ENCODE data around the gene TFF1.
"Not testable (repeated sequence)": the region's sequence is repeated elsewhere in the genome, so short reads cannot be mapped to it uniquely, and the experiment has no call there.

The TFF1 gene

GRCh38 chr21:42366292-42367010 is at the start of gene TFF1:
TFF1 (minus strand) TSS chr21:42366535; CDS start chr21:42366495, 40 bp downstream.
- Mint-ChIP-seq H3K27me3 (ENCODE audit: low read depth) (peaks cover 21% of the 10 kb centered on the region), H3K27ac (no peak within 1 kb of the TSS)

GRCh38 chr21:42414928-42415769 is 48.8 kb upstream of the TFF1 start:
- Mint-ChIP-seq H3K4me1 (ENCODE audit: low read depth) (peaks cover 52% of the 10 kb centered on the region), H3K36me3 (ENCODE audit: low read depth) (peaks cover 58% of the 10 kb centered on the region), H3K27ac (peak overlapping the region; percentile 98), H3K27me3 (ENCODE audit: low read depth) (no peaks in the 10 kb centered on the region), H3K4me3 (peak overlapping the region; percentile 74), H3K9me3 (peaks cover 16% of the 10 kb centered on the region)

More at GRCh38 chr21:42366292-42367010, at the start of gene TFF1:
- no peaks in the 10 kb centered on the region for H3K9me3 Mint-ChIP-seq
- no peak within 1 kb of the TSS for H3K4me3 Mint-ChIP-seq
- no peaks in the 10 kb centered on the region for H3K36me3 Mint-ChIP-seq (ENCODE audit: low read depth)
- peaks cover 4% of the 10 kb centered on the region for H3K4me1 Mint-ChIP-seq (ENCODE audit: low read depth)

GRCh38 chr21:42414553-42414927 is 48.2 kb upstream of the TFF1 start:
- peaks cover 12% of the 10 kb centered on the region for H3K9me3 Mint-ChIP-seq
- H3K4me3 Mint-ChIP-seq, result peak overlapping the region; percentile 74
- H3K27ac Mint-ChIP-seq, result peak overlapping the region; percentile 98
- H3K27me3 Mint-ChIP-seq (ENCODE audit: low read depth), result no peaks in the 10 kb centered on the region
- H3K4me1 Mint-ChIP-seq (ENCODE audit: low read depth), result peaks cover 52% of the 10 kb centered on the region
- H3K36me3 Mint-ChIP-seq (ENCODE audit: low read depth), result peaks cover 60% of the 10 kb centered on the region

GRCh38 chr21:42414066-42414465 is 47.7 kb upstream of the TFF1 start:
- Mint-ChIP-seq H3K27ac (peak overlapping the region; percentile 98), H3K9me3 (peaks cover 7% of the 10 kb centered on the region), H3K27me3 (ENCODE audit: low read depth) (no peaks in the 10 kb centered on the region), H3K36me3 (ENCODE audit: low read depth) (peaks cover 60% of the 10 kb centered on the region), H3K4me1 (ENCODE audit: low read depth) (peaks cover 52% of the 10 kb centered on the region), H3K4me3 (peak overlapping the region; percentile 28)

GRCh38 chr21:42413500-42413899 is 47.2 kb upstream of the TFF1 start:
- Mint-ChIP-seq H3K9me3 (peaks cover 4% of the 10 kb centered on the region), H3K27me3 (ENCODE audit: low read depth) (no peaks in the 10 kb centered on the region), H3K27ac (peak overlapping the region; percentile 71), H3K36me3 (ENCODE audit: low read depth) (peaks cover 55% of the 10 kb centered on the region), H3K4me1 (ENCODE audit: low read depth) (peaks cover 47% of the 10 kb centered on the region), H3K4me3 (peak overlapping the region; percentile 25)

GRCh38 chr21:42413093-42413492 is 46.8 kb upstream of the TFF1 start:
- peaks cover 54% of the 10 kb centered on the region for H3K36me3 Mint-ChIP-seq (ENCODE audit: low read depth)
- H3K4me1 Mint-ChIP-seq (ENCODE audit: low read depth), result peaks cover 47% of the 10 kb centered on the region

GRCh38 chr21:42412636-42412933 is 46.2 kb upstream of the TFF1 start:
- Mint-ChIP-seq H3K27me3 (ENCODE audit: low read depth) (no peaks in the 10 kb centered on the region), H3K36me3 (ENCODE audit: low read depth) (peaks cover 55% of the 10 kb centered on the region), H3K4me3 (no peak overlapping the region), H3K9me3 (peaks cover 3% of the 10 kb centered on the region), H3K4me1 (ENCODE audit: low read depth) (peaks cover 51% of the 10 kb centered on the region), H3K27ac (peak overlapping the region; percentile 24)

More at GRCh38 chr21:42413093-42413492, 46.8 kb upstream of the TFF1 start:
- H3K4me3 Mint-ChIP-seq, result peak overlapping the region; percentile 25
- H3K27me3 Mint-ChIP-seq (ENCODE audit: low read depth), result no peaks in the 10 kb centered on the region
- peaks cover 4% of the 10 kb centered on the region for H3K9me3 Mint-ChIP-seq
- peak overlapping the region; percentile 71 for H3K27ac Mint-ChIP-seq

GRCh38 chr21:42411891-42412635 is 45.7 kb upstream of the TFF1 start:
- no peak overlapping the region for H3K4me3 Mint-ChIP-seq
- H3K27me3 Mint-ChIP-seq (ENCODE audit: low read depth), result no peaks in the 10 kb centered on the region
- H3K9me3 Mint-ChIP-seq, result no peaks in the 10 kb centered on the region
- peak overlapping the region; percentile 24 for H3K27ac Mint-ChIP-seq
- peaks cover 55% of the 10 kb centered on the region for H3K36me3 Mint-ChIP-seq (ENCODE audit: low read depth)
- peaks cover 53% of the 10 kb centered on the region for H3K4me1 Mint-ChIP-seq (ENCODE audit: low read depth)

GRCh38 chr21:42411197-42411869 is 45.0 kb upstream of the TFF1 start:
- peaks cover 58% of the 10 kb centered on the region for H3K4me1 Mint-ChIP-seq (ENCODE audit: low read depth)
- H3K27me3 Mint-ChIP-seq (ENCODE audit: low read depth), result no peaks in the 10 kb centered on the region

GRCh38 chr21:42409366-42409765 is 43.0 kb upstream of the TFF1 start:
- H3K4me1 Mint-ChIP-seq (ENCODE audit: low read depth), result peaks cover 44% of the 10 kb centered on the region
- H3K27me3 Mint-ChIP-seq (ENCODE audit: low read depth), result no peaks in the 10 kb centered on the region
- no peak overlapping the region for H3K27ac Mint-ChIP-seq
- peaks cover 50% of the 10 kb centered on the region for H3K36me3 Mint-ChIP-seq (ENCODE audit: low read depth)
- no peak overlapping the region for H3K4me3 Mint-ChIP-seq
- no peaks in the 10 kb centered on the region for H3K9me3 Mint-ChIP-seq

More at GRCh38 chr21:42411197-42411869, 45.0 kb upstream of the TFF1 start:
- Mint-ChIP-seq H3K9me3 (no peaks in the 10 kb centered on the region), H3K27ac (no peak overlapping the region), H3K4me3 (no peak overlapping the region), H3K36me3 (ENCODE audit: low read depth) (peaks cover 53% of the 10 kb centered on the region)

GRCh38 chr21:42408718-42409117 is 42.4 kb upstream of the TFF1 start:
- H3K4me3 Mint-ChIP-seq; H3K27me3 Mint-ChIP-seq (ENCODE audit: low read depth); H3K27ac Mint-ChIP-seq; H3K9me3 Mint-ChIP-seq: not testable (repeated sequence)
- Mint-ChIP-seq H3K4me1 (ENCODE audit: low read depth) (peaks cover 37% of the 10 kb centered on the region), H3K36me3 (ENCODE audit: low read depth) (peaks cover 44% of the 10 kb centered on the region)

GRCh38 chr21:42407476-42407875 is 41.1 kb upstream of the TFF1 start:
- Mint-ChIP-seq H3K4me1 (ENCODE audit: low read depth) (peaks cover 42% of the 10 kb centered on the region), H3K9me3 (no peaks in the 10 kb centered on the region), H3K36me3 (ENCODE audit: low read depth) (peaks cover 36% of the 10 kb centered on the region), H3K27ac (no peak overlapping the region), H3K4me3 (peak overlapping the region; percentile 96), H3K27me3 (ENCODE audit: low read depth) (no peaks in the 10 kb centered on the region)

- H3K9me3 Mint-ChIP-seq, result peaks cover 3% of the 10 kb centered on the region
- H3K36me3 Mint-ChIP-seq (ENCODE audit: low read depth), result peaks cover 37% of the 10 kb centered on the region
- peak overlapping the region; percentile 93 for H3K27ac Mint-ChIP-seq
- H3K4me3 Mint-ChIP-seq, result peak overlapping the region; percentile 96
- peaks cover 44% of the 10 kb centered on the region for H3K4me1 Mint-ChIP-seq (ENCODE audit: low read depth)
- no peaks in the 10 kb centered on the region for H3K27me3 Mint-ChIP-seq (ENCODE audit: low read depth)
Measured at GRCh38 chr21:42406866-42407265, 40.5 kb upstream of the TFF1 start.

GRCh38 chr21:42406201-42406621 is 39.9 kb upstream of the TFF1 start:
- peak overlapping the region; percentile 93 for H3K27ac Mint-ChIP-seq
- H3K4me1 Mint-ChIP-seq (ENCODE audit: low read depth), result peaks cover 50% of the 10 kb centered on the region
- H3K9me3 Mint-ChIP-seq, result peaks cover 9% of the 10 kb centered on the region
- peak overlapping the region; percentile 96 for H3K4me3 Mint-ChIP-seq
- peaks cover 42% of the 10 kb centered on the region for H3K36me3 Mint-ChIP-seq (ENCODE audit: low read depth)
- H3K27me3 Mint-ChIP-seq (ENCODE audit: low read depth), result no peaks in the 10 kb centered on the region
